ENCODE measurements around the gene XAGE5. TPM values are rescaled to one million over a fixed set of nuclear protein-coding genes. Genes with fewer than 3 reads are reported as not detected.
"Not testable (repeated sequence)": the region's sequence is repeated elsewhere in the genome, so short reads cannot be mapped to it uniquely, and the experiment has no call there.

XAGE5 gene
- polyA plus RNA-seq (ENCODE audit: insufficient read length in 4 of 4): not detected

- DNase-seq (ENCODE audit: low read depth in 4 of 4, low spot score in 3 of 4): no peak
These were observed at the start of gene XAGE5 for GRCh38 chrX:52811065-52811625. XAGE5 (plus strand) TSS chrX:52811287; CDS start chrX:52812567, 1,280 bp downstream.

- DNase-seq (ENCODE audit: low read depth in 4 of 4, low spot score in 3 of 4): not testable (repeated sequence)
These were observed 45.1 kb upstream of the XAGE5 start for GRCh38 chrX:52765983-52766382.

GRCh38 chrX:52773504-52773903 lies 37.6 kb upstream of the XAGE5 start:
- not testable (repeated sequence) for DNase-seq (ENCODE audit: low read depth in 4 of 4, low spot score in 3 of 4)

- not testable (repeated sequence) for DNase-seq (ENCODE audit: low read depth in 4 of 4, low spot score in 3 of 4)
These were observed 13.8 kb upstream of the XAGE5 start, which contains the start of gene SPANXN5 for GRCh38 chrX:52797327-52797726. SPANXN5 (minus strand) TSS chrX:52797427; CDS start chrX:52797348, 79 bp downstream.

GRCh38 chrX:52804876-52805275 lies 6.2 kb upstream of the XAGE5 start:
- DNase-seq (ENCODE audit: low read depth in 4 of 4, low spot score in 3 of 4): not testable (repeated sequence)

- no peak for DNase-seq (ENCODE audit: low read depth in 4 of 4, low spot score in 3 of 4)
These were observed 8.7 kb downstream of the XAGE5 start for GRCh38 chrX:52819788-52820187.

- DNase-seq (ENCODE audit: low read depth in 4 of 4, low spot score in 3 of 4): no peak
These were observed 10.1 kb downstream of the XAGE5 start for GRCh38 chrX:52821079-52821760.

- DNase-seq (ENCODE audit: low read depth in 4 of 4, low spot score in 3 of 4): no peak
These were observed 13.5 kb downstream of the XAGE5 start for GRCh38 chrX:52824608-52825007.

- no peak for DNase-seq (ENCODE audit: low read depth in 4 of 4, low spot score in 3 of 4)
These were observed 19.5 kb downstream of the XAGE5 start for GRCh38 chrX:52830551-52830950.

GRCh38 chrX:52839137-52839536 lies 28.1 kb downstream of the XAGE5 start:
- DNase-seq (ENCODE audit: low read depth in 4 of 4, low spot score in 3 of 4): no peak

- DNase-seq (ENCODE audit: low read depth in 4 of 4, low spot score in 3 of 4): not testable (repeated sequence)
These were observed 32.5 kb downstream of the XAGE5 start for GRCh38 chrX:52843619-52844018.

- DNase-seq (ENCODE audit: low read depth in 4 of 4, low spot score in 3 of 4): no peak
These were observed 41.2 kb downstream of the XAGE5 start for GRCh38 chrX:52852110-52852860.

GRCh38 chrX:52856991-52857525 lies 46.0 kb downstream of the XAGE5 start:
- DNase-seq (ENCODE audit: low read depth in 4 of 4, low spot score in 3 of 4): not testable (repeated sequence)

- DNase-seq (ENCODE audit: low read depth in 4 of 4, low spot score in 3 of 4): no peak
These were observed 54.4 kb downstream of the XAGE5 start for GRCh38 chrX:52865343-52865998.

Other genes with a start within 250 kb of the XAGE5 start
- gene SSX7, start 156.4 kb upstream of the XAGE5 start, polyA plus RNA-seq (ENCODE audit: insufficient read length in 4 of 4): not detected
- not detected for gene SSX2, start 104.1 kb upstream of the XAGE5 start, polyA plus RNA-seq (ENCODE audit: insufficient read length in 4 of 4)
- gene SSX2B, start 60.0 kb upstream of the XAGE5 start, polyA plus RNA-seq (ENCODE audit: insufficient read length in 4 of 4): under 1 TPM in 1 of 4 donors, not detected in 3; 0.08 TPM
- gene SPANXN5, start 13.9 kb upstream of the XAGE5 start, polyA plus RNA-seq (ENCODE audit: insufficient read length in 4 of 4): not detected
- not detected for gene XAGE3, start 56.8 kb downstream of the XAGE5 start, polyA plus RNA-seq (ENCODE audit: insufficient read length in 4 of 4)
- 10 to 100 TPM; 11.3 to 17.7 (median 14.8) TPM for gene FAM156B, start 86.0 kb downstream of the XAGE5 start, polyA plus RNA-seq (ENCODE audit: insufficient read length in 4 of 4)
- 10 to 100 TPM; 22.3 to 27.2 (median 26.9) TPM for gene FAM156A, start 147.2 kb downstream of the XAGE5 start, polyA plus RNA-seq (ENCODE audit: insufficient read length in 4 of 4)
- gene GPR173, start 237.5 kb downstream of the XAGE5 start, polyA plus RNA-seq (ENCODE audit: insufficient read length in 4 of 4): 10 to 100 TPM; 14.5 to 17.9 (median 15.2) TPM